GM10248 (cell line): ENCODE results near the gene NFIX.

ENCODE experiments used
- CTCF ChIA-PET: fragments of 300-600 bp; sonication (Branson Sonifier 250); formaldehyde crosslinking; extraction: SDS; loops from one replicate; lab custom pipeline; 2021; ENCODE audit warnings: antibody characterized with exemption; lab: Yijun Ruan, JAX
- POLR2A ChIA-PET: fragments of 350-650 bp; sonication (Branson Sonifier 250); formaldehyde crosslinking; extraction: SDS; loops from one replicate; lab custom pipeline; 2020; ENCODE audit warnings: antibody characterized with exemption; lab: Yijun Ruan, JAX
- DNase-seq: peaks from one replicate; pipeline ENCODE4 v3.0.0; 2012; ENCODE audit errors: extremely low spot score
- TF ChIP-seq, protein P1 (sequence below): IDR thresholded peaks from 2 replicates; pipeline ENCODE4 v1.5.1; 2012; ENCODE audit warnings: mild to moderate bottlenecking, low read depth; ENCODE audit errors: extremely low read depth, missing control alignments, control extremely low read depth

Gene NFIX

DNA sequence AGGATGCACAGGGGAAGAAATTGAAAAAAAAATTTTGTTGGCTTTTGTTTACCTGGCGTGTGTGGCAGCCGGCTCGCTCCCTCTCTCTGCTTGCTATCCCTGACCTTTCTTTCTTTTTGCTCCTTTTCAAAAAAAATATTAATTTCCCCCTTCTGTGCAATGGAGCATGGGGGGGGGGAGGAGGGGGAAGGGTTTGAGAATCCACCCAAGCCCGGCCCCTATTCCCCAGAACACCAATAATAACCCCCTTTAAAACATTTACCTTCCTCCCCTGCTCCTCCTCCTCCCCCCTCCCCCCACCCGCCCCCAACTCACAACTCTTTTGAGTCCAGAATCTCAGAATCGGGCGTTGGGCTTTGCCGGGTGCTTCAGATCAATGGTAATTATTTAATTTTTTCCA is 28.4 kb downstream of the NFIX start:
- ChIA-PET CTCF (interaction anchor here (0.8 to 3.6 kb wide), 3 partner anchors 38 to 70 kb away, joined by 3 to 23 read pairs (median 3); no protein-coding TSS in a partner anchor), POLR2A (no interaction called here)
- DNase-seq: no peak
- TF ChIP-seq, protein P1, sequence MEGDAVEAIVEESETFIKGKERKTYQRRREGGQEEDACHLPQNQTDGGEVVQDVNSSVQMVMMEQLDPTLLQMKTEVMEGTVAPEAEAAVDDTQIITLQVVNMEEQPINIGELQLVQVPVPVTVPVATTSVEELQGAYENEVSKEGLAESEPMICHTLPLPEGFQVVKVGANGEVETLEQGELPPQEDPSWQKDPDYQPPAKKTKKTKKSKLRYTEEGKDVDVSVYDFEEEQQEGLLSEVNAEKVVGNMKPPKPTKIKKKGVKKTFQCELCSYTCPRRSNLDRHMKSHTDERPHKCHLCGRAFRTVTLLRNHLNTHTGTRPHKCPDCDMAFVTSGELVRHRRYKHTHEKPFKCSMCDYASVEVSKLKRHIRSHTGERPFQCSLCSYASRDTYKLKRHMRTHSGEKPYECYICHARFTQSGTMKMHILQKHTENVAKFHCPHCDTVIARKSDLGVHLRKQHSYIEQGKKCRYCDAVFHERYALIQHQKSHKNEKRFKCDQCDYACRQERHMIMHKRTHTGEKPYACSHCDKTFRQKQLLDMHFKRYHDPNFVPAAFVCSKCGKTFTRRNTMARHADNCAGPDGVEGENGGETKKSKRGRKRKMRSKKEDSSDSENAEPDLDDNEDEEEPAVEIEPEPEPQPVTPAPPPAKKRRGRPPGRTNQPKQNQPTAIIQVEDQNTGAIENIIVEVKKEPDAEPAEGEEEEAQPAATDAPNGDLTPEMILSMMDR: no peak

DNA sequence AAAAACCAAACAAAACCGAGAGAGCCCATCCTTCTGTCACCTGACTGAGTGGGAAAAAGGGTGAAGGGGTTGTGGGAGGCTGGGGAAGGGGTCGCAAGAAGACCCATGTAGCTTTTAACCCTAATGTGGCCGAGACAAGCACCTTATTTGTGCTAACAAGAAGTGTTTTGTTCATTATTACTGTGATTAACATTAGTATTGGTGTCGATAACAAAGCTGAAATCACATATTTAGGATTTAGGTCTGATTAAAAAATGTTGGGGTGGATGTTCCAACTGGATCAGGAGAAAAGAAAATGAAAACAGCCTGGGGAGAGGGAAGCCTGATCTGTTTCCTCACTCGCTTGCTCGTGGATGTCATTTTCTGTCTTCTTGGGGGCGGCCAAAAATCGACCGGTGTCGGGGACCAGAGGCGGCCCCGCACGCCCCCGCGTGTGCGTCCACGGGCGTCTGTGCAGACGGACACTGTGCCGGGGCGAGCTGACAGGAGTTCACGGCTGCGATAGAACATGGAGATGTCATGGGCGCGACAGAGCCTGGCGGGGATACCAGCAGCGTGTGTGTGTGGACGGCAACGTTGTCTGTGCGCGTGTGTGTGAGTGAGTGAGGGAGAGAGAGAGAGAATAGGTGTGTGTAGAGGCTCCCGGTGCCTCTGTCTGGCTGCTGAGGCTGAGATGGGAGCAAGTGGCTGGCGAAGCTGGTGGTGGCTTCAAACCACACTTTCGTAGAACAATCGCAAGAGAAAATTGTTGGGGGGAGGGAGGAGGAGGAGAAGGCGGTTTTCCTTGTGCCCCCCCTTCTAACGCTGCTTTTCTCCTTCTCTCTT is 29.1 kb downstream of the NFIX start:
- POLR2A ChIA-PET: no interaction called here
- CTCF ChIA-PET: interaction anchor here (1.1 to 1.4 kb wide), 2 partner anchors 9 to 37 kb away, joined by 3 to 5 read pairs; no protein-coding TSS in a partner anchor
- TF ChIP-seq, protein P1: no peak
- DNase-seq: no peak

- ChIA-PET CTCF (interaction anchor here (1.1 to 1.4 kb wide), 3 partner anchors 9 to 60 kb away, joined by 3 to 5 read pairs (median 3); no protein-coding TSS in a partner anchor), POLR2A (no interaction called here)
- TF ChIP-seq, protein P1: no peak
- no peak for DNase-seq
Measured at GRCh38 chr19:13024951-13025697, 29.8 kb downstream of the NFIX start.

- ChIA-PET CTCF (interaction anchor here (1.2 kb wide), 1 partner anchor 61 kb away, joined by 3 read pairs; no protein-coding TSS in a partner anchor), POLR2A (no interaction called here)
- DNase-seq: no peak
- TF ChIP-seq, protein P1: no peak
Measured at GRCh38 chr19:13025819-13026456, 30.7 kb downstream of the NFIX start.

DNA sequence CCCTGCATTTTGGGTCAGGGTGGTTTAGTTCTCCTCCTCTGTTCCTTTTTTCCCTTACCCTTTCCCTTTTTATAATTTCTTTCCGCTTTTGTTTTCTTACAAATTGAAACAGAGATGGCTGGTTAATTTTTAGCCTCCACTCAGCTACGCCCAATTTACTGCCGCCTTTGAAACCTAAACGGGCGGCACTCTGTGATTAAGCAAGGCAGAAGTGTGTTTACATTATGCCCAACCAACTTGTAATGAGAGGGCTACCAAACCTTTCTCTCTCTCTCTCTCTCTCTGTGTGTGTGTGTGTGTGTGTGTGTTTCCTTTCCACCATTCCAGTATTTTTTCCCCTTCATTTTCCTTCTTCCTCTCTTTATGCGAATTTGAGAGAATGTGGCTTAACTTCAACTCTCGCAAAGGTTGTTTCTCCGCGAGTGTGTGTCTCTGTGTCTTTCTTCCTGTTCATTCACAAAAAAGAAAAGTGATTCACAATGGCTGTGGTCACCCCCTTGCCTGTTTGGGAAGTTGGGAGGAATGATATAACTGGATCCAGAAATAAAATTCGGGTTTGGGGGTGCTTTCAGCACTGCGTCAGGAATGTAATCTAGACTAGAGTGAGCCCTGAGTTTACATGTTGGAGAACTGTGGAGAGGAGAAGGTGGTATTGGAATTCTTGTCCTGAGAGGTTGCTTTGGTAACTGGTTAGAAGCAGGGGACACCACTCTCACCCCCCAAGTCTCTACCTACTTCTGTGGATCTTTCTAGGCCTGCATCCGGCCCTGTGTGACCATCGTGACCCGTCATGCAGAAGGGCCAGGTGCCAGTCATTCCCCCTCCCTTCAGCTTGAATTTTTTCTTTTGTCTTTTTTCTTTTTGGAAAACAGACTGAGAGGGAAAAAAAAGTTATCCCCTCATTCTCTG is 31.4 kb downstream of the NFIX start:
- CTCF ChIA-PET: interaction anchor here (1.0 to 8.6 kb wide), 5 partner anchors 33 to 67 kb away, joined by 3 to 98 read pairs (median 7); no protein-coding TSS in a partner anchor
- no peak for DNase-seq
- TF ChIP-seq, protein P1: no peak
- POLR2A ChIA-PET: no interaction called here
